GM19467 (cell line): ENCODE measurements around the gene CYP21A2.
"Not testable (repeated sequence)": the region's sequence is repeated elsewhere in the genome, so short reads cannot be mapped to it uniquely, and the experiment has no call there.

Source experiments
- ATAC-seq: cut with Tn5 transposase; IDR thresholded peaks from one replicate; pipeline ENCODE4 v1.9.1; 2021; ENCODE audit warnings: mild to moderate bottlenecking, moderate library complexity; ENCODE audit not compliant: unreplicated experiment

The CYP21A2 gene

DNA sequence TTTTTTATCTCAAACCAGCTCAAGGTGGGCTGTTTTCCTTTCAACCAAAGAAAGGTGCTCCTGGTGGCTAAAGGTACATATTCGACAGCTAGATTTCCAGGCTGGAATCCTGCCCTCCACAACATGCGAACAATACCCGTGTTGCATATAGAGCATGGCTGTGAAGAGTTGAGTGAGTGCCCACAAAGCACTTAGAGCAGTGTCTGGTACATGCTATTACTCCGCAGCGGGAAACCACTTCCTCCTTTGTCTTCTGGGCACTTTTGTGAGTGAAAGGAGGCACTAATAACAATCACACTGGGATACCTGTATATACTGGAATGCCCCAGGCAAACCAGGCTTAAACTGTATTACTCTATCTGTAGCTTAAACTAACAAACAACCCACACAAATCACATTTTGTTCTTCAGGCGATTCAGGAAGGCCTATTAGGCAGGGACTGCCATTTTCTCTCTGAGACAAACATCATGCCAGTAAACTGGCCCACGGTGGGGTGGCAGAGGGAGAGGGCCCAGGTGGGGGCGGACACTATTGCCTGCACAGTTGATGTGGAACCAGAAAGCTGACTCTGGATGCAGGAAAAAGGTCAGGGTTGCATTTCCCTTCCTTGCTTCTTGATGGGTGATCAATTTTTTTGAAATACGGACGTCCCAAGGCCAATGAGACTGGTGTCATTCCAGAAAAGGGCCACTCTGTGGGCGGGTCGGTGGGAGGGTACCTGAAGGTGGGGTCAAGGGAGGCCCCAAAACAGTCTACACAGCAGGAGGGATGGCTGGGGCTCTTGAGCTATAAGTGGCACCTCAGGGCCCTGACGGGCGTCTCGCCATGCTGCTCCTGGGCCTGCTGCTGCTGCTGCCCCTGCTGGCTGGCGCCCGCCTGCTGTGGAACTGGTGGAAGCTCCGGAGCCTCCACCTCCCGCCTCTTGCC lies at the start of gene CYP21A2:
Gene CYP21A2, plus strand, starts transcription at position 818 of the 927 bp plus-strand sequence. Its CDS starts 8 bp downstream, at position 826.
- not testable (repeated sequence) for ATAC-seq

GRCh38 chr6:31989363-31989762 lies 48.9 kb upstream of the CYP21A2 start:
- ATAC-seq, result not testable (repeated sequence)

- not testable (repeated sequence) for ATAC-seq
Measured at GRCh38 chr6:31994421-31994820, 43.8 kb upstream of the CYP21A2 start.

GRCh38 chr6:31996385-31996784 lies 41.8 kb upstream of the CYP21A2 start:
- ATAC-seq, result not testable (repeated sequence)

DNA sequence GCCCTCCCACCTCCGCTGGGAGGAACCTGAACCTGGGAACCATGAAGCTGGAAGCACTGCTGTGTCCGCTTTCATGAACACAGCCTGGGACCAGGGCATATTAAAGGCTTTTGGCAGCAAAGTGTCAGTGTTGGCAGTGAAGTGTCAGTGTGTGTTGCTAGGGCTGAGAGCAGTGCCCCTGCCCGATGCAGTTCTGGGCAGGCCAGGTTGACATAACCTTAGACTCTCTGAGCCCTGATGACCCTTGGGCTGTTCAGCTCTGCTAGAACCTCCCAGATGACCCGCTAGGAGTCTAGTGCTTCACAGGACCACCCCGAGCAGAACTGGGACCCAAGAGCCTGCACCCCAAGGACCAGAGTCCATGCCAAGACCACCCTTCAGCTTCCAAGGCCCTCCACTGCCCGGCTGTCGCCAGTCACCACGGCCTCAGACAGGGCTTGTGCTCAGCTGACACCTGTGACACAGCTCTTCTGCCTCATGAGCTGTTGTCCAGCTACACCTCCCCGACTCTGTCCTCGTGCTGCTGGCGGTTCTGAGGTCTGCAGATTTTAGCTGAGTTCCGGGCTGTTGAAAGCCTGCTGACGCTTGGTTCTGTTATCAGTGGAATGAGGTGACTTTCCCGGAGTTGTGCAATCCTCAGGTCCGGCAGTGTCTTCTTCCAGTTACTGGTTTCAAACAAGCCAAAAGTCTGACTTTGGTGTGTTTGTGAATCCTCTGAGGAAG lies 35.5 kb upstream of the CYP21A2 start:
- ATAC-seq, result not testable (repeated sequence)

DNA sequence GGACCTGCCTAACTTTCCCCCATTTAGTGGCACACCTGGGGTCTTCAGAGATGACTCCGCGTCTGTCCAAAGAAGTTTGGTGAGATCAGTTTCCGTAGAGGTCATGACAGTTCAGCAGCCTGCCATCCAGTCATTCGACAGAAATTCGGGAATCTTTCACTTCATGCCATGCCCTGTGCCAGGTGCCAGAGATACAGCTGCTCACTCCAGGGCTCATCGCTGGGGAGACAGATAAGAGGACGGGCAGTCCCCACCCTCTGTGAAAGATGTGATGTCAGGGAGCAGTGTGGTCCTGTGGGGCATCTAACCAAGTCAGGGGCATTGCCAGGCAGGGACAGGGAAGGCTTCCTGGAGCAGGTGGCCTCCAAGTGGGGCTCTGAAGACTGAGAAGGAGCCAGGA lies 34.9 kb upstream of the CYP21A2 start:
- not testable (repeated sequence) for ATAC-seq

DNA sequence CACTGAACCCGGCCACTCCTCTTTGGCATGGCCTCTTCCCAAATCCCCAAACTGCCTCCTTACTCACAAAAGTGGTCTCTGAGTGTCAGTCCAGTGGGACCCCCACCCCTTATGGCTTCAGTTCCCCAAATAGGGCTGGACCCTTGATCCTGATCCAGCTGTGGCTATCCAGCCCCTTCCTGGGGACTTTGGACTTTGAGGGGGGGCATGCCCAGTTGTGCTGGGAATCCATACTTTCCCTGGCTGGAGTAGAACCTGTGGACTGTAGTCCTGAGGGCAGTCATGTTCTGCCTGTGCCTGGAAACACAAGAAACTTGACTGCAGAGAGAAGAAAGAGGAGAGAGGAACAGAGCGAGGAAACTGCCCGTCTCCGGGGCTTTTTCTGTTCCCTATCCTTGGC lies 33.8 kb upstream of the CYP21A2 start:
- ATAC-seq, result not testable (repeated sequence)

GRCh38 chr6:32004864-32005537 lies 33.2 kb upstream of the CYP21A2 start:
- not testable (repeated sequence) for ATAC-seq

GRCh38 chr6:32005538-32005880 lies 32.7 kb upstream of the CYP21A2 start:
- not testable (repeated sequence) for ATAC-seq

GRCh38 chr6:32005991-32006529 lies 32.2 kb upstream of the CYP21A2 start:
- not testable (repeated sequence) for ATAC-seq

DNA sequence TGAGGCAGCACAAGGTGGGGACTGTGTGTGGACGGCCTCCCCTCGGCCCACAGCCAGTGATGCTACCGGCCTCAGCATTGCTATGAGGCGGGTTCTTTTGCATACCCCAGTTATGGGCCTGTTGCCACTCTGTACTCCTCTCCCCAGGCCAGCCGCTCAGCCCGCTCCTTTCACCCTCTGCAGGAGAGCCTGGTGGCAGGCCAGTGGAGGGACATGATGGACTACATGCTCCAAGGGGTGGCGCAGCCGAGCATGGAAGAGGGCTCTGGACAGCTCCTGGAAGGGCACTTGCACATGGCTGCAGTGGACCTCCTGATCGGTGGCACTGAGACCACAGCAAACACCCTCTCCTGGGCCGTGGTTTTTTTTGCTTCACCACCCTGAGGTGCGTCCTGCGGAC lies 31.1 kb upstream of the CYP21A2 start:
- ATAC-seq, result not testable (repeated sequence)

DNA sequence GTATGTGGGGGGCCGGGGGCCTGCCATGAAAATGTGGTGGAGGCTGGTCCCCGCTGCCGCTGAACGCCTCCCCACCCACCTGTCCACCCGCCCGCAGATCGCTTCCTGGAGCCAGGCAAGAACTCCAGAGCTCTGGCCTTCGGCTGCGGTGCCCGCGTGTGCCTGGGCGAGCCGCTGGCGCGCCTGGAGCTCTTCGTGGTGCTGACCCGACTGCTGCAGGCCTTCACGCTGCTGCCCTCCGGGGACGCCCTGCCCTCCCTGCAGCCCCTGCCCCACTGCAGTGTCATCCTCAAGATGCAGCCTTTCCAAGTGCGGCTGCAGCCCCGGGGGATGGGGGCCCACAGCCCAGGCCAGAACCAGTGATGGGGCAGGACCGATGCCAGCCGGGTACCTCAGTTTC lies 30.2 kb upstream of the CYP21A2 start:
- ATAC-seq, result not testable (repeated sequence)

- not testable (repeated sequence) for ATAC-seq
Measured at GRCh38 chr6:32008616-32009015, 29.6 kb upstream of the CYP21A2 start.

- ATAC-seq, result not testable (repeated sequence)
Measured at GRCh38 chr6:32009537-32009936, 28.7 kb upstream of the CYP21A2 start.

DNA sequence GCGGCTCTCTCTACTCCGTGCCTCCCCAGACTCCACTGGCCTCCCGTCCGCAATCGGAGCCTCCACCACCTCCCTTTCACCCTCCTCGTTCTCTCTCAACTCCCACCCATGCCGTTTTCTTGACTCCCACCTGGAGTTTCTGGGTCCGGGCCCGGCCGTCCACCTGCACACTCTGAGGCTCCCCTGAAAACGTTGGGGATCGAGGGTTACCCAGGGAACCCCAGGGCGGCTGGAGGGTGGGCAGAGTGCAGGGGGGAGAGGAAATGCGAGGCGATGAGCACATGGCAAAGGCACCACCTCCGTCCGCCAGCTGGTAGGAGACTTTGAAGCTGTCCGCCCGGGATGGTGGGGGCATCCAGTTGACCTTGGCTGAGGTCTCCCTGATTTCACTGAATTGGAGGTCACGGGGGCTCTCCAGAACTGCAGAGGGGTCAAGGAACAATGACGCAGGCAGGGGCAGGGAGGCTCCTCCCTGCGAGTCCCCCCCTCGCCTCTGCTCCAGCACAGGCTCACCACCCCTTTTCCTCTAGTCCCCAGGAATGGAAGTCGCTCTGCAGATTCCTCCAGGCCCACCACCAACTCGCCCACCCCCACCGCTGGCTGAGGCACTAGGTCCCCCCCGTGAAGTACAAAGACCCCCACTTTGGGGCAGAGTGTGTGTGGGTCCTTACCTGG lies 27.2 kb upstream of the CYP21A2 start:
- not testable (repeated sequence) for ATAC-seq

GRCh38 chr6:32012941-32013617 lies 25.1 kb upstream of the CYP21A2 start:
- ATAC-seq, result not testable (repeated sequence)

DNA sequence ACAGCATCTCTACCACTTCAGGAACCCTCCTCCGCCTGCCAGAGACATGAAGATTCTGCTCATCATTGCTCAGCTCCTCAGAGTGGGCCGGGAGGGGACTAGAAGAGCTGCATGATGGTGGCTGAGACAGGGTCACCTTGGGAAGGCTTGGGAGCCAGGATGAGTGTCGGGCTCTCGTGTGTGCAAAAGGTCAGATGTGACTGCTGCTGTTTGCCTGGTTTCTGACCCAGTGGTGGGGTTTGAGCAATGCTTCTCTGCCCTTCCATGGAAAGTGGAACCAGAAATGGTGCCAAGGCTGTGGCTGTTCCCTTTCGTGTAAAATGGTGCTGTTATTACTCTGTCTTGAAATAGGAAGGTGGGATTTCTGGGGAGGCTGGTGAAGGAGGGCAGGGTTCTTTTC lies 24.5 kb upstream of the CYP21A2 start:
- not testable (repeated sequence) for ATAC-seq

GRCh38 chr6:32014547-32014946 lies 23.7 kb upstream of the CYP21A2 start, which contains the start of gene C4B:
Gene C4B (plus strand): TSS chr6:32014795. CDS start chr6:32014846, 51 bp downstream.
- not testable (repeated sequence) for ATAC-seq

DNA sequence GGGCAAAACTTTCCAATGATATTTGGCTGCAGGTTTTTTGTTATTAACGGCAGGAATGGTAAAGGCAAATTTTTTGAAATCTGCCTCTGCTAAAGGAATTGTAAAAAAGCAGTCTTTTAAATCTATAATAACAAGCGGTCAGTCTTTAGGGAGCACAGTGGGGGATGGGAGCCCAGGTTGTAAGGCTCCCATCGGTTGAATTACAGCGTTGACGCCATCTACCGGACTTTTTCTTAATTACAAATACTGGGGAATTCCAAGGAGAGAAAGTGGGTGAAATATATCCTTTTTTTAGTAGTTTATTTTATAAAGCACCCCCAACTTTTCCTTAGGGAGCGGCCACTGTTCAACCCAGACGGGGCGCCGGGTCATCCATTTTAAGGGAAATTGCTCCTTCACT lies 16.1 kb upstream of the CYP21A2 start:
- not testable (repeated sequence) for ATAC-seq

GRCh38 chr6:32028631-32029030 lies 9.6 kb upstream of the CYP21A2 start:
- not testable (repeated sequence) for ATAC-seq
